Measurements from ENCODE around the gene RAMP1. TPM values are rescaled to one million over a fixed set of nuclear protein-coding genes. Genes with fewer than 3 reads are reported as not detected.
A peak's percentile ranks its signal among the peaks of the same experiment; 100 is the strongest.

Gene RAMP1
- total RNA-seq, 2 donors from 2014 or later: 239 to 275 TPM

DNA sequence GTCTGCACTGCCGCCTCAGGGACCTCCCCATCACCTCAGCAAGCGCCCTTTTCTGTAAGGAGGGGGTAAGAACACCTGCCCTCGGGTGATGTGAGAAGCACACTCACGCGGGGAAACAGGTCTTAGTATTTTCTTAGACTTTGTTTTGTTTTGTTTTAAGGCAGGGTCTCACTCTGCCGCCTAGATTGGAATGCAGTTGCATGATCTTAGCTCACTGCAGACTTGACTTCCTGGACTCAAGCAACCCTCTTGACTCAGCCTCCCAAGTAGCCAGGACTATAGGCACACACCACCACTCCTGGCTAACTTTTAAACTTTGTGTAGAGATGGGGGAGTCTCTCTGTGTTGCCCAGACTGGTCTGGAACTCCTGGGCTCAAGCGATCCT lies 37.1 kb downstream of the RAMP1 start:
- Histone ChIP-seq H3K9me3 (no peaks in the 10 kb centered on the region), H3K4me1 (peaks cover 0 to 58% of the 10 kb centered on the region in 2 donors), H3K4me3 (no peak overlapping the region), H3K27ac (peak overlapping the region; percentile 90 to 98), H3K36me3 (no peaks in the 10 kb centered on the region), H3K27me3 (no peaks in the 10 kb centered on the region)
- no peak for DNase-seq (ENCODE audit: low spot score)
- TF ChIP-seq, protein P1, sequence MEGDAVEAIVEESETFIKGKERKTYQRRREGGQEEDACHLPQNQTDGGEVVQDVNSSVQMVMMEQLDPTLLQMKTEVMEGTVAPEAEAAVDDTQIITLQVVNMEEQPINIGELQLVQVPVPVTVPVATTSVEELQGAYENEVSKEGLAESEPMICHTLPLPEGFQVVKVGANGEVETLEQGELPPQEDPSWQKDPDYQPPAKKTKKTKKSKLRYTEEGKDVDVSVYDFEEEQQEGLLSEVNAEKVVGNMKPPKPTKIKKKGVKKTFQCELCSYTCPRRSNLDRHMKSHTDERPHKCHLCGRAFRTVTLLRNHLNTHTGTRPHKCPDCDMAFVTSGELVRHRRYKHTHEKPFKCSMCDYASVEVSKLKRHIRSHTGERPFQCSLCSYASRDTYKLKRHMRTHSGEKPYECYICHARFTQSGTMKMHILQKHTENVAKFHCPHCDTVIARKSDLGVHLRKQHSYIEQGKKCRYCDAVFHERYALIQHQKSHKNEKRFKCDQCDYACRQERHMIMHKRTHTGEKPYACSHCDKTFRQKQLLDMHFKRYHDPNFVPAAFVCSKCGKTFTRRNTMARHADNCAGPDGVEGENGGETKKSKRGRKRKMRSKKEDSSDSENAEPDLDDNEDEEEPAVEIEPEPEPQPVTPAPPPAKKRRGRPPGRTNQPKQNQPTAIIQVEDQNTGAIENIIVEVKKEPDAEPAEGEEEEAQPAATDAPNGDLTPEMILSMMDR (IDR thresholded peaks at IDR 0.05): no peak

DNA sequence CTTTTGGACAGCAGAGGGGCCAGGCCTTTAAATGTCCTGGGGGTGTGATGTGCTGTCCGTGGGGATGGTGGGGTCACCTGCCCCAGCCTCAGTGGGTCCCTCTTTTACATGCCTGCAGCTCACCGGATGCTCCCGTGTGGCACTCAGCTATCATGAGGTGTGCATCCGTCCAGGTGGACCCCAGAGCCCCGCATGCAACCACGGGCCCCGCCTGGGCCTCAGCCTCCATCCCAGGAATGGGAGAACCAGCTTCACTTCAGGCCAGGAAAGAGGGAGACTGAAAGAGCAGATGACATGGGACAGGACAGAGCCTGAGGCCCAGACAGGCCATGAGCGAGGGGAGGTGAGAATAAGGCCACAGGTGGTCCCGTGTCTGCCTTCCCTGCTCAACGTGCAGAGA lies 37.5 kb downstream of the RAMP1 start:
- Histone ChIP-seq H3K36me3 (no peaks in the 10 kb centered on the region), H3K27me3 (no peaks in the 10 kb centered on the region), H3K4me1 (peaks cover 0 to 58% of the 10 kb centered on the region in 2 donors), H3K27ac (peak overlapping the region; percentile 90 to 98), H3K9me3 (no peaks in the 10 kb centered on the region), H3K4me3 (no peak overlapping the region)
- TF ChIP-seq, protein P1 (IDR thresholded peaks at IDR 0.05): no peak
- no peak for DNase-seq (ENCODE audit: low spot score)

DNA sequence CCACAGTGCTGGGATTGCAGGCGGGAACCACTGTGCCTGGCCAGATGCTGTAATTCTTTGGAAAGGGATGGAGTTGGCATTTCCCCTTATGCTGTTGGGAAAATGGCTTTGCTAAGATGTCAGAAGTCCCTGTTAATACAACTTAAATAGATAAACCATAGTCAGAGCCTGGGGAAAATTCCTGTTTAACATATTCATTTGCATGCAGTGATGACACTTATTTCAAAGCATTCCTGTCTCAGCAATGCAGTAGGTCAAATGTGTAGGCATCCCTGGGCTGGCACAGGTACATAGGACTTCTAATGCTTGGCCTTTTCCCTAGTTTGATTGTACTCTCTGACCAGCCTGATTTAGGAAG lies 38.6 kb downstream of the RAMP1 start:
- peak overlapping the region; percentile 90 to 98 for H3K27ac ChIP-seq
- no peaks in the 10 kb centered on the region for H3K27me3 ChIP-seq
- H3K9me3 ChIP-seq: no peaks in the 10 kb centered on the region
- no peak overlapping the region for H3K4me3 ChIP-seq
- H3K36me3 ChIP-seq: no peaks in the 10 kb centered on the region
- TF ChIP-seq, protein P1 (IDR thresholded peaks at IDR 0.05): no peak
- DNase-seq (ENCODE audit: low spot score): no peak
- H3K4me1 ChIP-seq: peaks cover 0 to 52% of the 10 kb centered on the region in 2 donors

DNA sequence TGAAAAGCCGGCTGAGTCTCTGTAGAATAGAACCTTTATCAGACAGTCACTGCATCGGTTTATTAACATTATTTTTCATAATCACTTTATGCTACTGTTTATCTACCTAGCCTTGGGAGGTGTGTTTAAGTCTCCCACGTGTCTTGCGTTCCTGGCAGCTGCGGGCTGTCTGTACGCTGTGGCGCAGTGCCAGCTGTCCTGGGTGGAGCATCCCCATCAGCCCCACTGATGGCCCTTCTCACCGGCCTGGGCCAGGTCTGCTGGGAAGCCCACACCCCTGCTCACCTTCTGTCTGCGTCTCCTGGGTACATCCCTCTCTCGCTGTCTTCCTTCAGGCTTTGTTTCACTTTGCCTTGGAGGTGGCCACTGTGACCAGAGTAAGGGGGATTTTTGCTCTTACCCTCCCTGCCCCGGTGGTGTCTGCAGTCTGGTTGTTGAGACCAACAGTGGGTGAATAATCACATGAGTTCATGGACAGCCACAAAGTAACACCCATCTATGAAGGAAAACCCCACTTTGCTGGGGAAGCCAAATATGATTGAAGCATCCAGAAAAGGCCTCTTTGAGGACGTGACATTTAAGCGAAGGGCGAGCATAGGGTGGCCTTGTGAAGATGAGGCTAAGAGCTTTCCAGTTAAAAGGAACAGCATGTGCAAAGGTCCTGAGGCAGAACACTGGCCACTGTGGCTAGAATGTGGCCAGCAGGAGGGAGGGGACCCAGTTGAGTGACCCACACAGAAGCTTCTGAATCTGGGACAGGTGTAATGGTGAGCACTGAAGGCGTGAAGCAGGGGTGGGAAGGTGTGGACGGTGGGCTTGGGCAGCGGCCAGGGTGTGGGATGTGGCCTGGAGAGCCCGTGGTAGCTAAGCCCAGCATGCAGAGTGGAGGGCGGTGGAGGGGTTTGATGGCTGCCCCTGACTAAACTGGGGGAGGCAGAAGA lies 41.7 kb downstream of the RAMP1 start:
- TF ChIP-seq, protein P1 (IDR thresholded peaks at IDR 0.05): no peak
- no peaks in the 10 kb centered on the region for H3K36me3 ChIP-seq
- no peak for DNase-seq (ENCODE audit: low spot score)
- H3K27ac ChIP-seq: peak overlapping the region; percentile 90 to 98
- peaks cover 0 to 46% of the 10 kb centered on the region in 2 donors for H3K4me1 ChIP-seq
- H3K9me3 ChIP-seq: no peaks in the 10 kb centered on the region
- no peak overlapping the region for H3K4me3 ChIP-seq
- no peaks in the 10 kb centered on the region for H3K27me3 ChIP-seq

DNA sequence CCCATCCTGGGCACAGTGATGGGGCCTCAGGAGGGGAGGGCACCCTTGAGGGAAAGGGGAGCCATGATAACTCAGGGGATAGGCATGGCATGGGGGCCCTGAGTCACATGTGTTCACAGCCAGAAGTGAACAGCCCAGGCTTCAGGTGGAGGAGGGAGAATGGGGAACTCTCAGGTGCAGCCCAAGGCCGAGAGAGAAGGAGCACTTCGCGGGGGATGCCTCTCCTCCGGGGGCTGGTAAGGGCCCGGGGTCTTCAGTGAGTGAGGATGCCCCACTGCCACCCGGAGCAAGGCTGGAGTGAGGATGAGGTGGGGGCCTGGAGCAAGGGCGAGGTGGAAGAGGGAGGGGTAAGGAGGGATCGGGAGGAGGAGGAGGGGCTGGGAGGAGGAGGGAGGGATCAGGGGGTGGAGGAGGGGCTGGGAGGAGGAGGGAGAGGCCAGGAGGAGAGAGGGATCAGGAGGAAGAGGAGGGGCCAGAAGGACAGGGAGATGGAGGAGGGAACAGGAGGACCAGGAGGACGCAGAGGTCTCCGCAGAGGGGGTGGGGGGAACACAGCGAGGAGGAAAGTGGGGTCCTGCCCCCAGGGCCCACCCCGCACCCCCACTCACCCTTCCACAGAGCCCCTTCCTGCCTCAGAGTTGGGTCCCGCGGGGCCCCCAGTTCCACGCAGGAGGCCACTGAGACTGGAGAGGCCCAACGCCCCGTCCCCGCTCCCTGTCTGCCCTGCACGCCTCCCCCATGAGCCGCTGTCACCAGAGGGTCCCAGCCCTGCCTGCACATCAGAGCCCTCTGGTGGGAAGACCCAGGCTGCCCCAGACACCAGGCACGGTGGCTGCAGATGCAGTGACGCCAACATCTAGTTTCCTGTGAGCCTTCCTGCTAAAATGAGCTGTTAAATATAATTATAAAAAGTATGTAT lies 42.8 kb downstream of the RAMP1 start:
- peaks cover 4 to 5% of the 10 kb centered on the region in 2 donors for H3K9me3 ChIP-seq
- H3K4me3 ChIP-seq: no peak overlapping the region
- TF ChIP-seq, protein P1 (IDR thresholded peaks at IDR 0.05): no peak
- H3K27me3 ChIP-seq: no peaks in the 10 kb centered on the region
- peaks cover 0 to 36% of the 10 kb centered on the region in 2 donors for H3K4me1 ChIP-seq
- peak overlapping the region; percentile 90 to 98 for H3K27ac ChIP-seq
- DNase-seq (ENCODE audit: low spot score): no peak
- H3K36me3 ChIP-seq: no peaks in the 10 kb centered on the region

Data from right atrium auricular region (tissue), 2 donors.